ENCODE measurements around the gene SEC31A.

Gene SEC31A

GRCh38 chr4:82790060-82790660 is 100.8 kb downstream of the SEC31A start:
- Histone ChIP-seq H3K4me1 (ENCODE audit: insufficient read depth, insufficient read length) (peaks cover 8% of the 10 kb centered on the region), H3K9me3 (ENCODE audit: insufficient read depth, low read length) (peaks cover 8% of the 10 kb centered on the region; the same call in 1 of the 2 replicates), H3K36me3 (ENCODE audit: insufficient read depth, insufficient read length, low read length) (peaks cover 4% of the 10 kb centered on the region), H3K4me3 (ENCODE audit: insufficient read length, low read depth) (no peak overlapping the region), H3K9ac (ENCODE audit: insufficient read length, low read depth) (no peak overlapping the region), H3K27me3 (ENCODE audit: insufficient read depth, insufficient read length) (peaks cover 47% of the 10 kb centered on the region)
- DNase-seq (ENCODE audit: low read depth, low spot score) = no peak
- TF ChIP-seq YY1 (IDR thresholded peaks at IDR 0.05; ENCODE audit: insufficient read depth, insufficient read length) (no peak), ZNF274 (IDR thresholded peaks at IDR 0.05; ENCODE audit: low read depth, low read length) (no peak), SUZ12 (IDR thresholded peaks at IDR 0.05; ENCODE audit: extremely low read depth, insufficient read depth, insufficient read length) (no peak)

GRCh38 chr4:82789025-82789776 is 101.8 kb downstream of the SEC31A start:
- no peaks in the 10 kb centered on the region for H3K36me3 ChIP-seq (ENCODE audit: insufficient read depth, insufficient read length, low read length)
- H3K27me3 ChIP-seq (ENCODE audit: insufficient read depth, insufficient read length) = peaks cover 51% of the 10 kb centered on the region
- no peak for DNase-seq (ENCODE audit: low read depth, low spot score)
- TF ChIP-seq YY1 (IDR thresholded peaks at IDR 0.05; ENCODE audit: insufficient read depth, insufficient read length) (no peak), SUZ12 (IDR thresholded peaks at IDR 0.05; ENCODE audit: extremely low read depth, insufficient read depth, insufficient read length) (no peak), ZNF274 (IDR thresholded peaks at IDR 0.05; ENCODE audit: low read depth, low read length) (no peak)
- no peak overlapping the region for H3K4me3 ChIP-seq (ENCODE audit: insufficient read length, low read depth)
- peaks cover 8% of the 10 kb centered on the region; the same call in 1 of the 2 replicates for H3K9me3 ChIP-seq (ENCODE audit: insufficient read depth, low read length)
- H3K9ac ChIP-seq (ENCODE audit: insufficient read length, low read depth) = no peak overlapping the region
- H3K4me1 ChIP-seq (ENCODE audit: insufficient read depth, insufficient read length) = peaks cover 8% of the 10 kb centered on the region

DNA sequence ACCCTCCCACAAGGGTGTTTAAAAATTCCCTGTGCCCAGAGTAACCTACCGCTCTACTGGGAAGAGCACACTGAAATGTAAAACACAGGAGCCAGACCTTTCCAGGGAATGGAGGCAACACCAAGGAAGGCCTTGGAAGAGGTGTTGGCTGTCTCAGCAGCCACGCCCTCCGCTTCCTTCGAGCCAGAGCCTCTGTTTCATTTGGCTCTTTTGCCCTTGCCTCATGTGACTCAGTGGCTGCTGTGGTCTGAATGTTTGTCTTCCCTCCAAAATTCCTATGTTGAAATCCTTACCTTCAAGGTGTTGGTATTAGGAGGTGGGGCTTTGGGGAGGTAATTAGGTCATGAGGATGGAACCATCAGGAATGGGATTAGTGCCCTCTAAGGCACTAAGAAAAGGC is 103.6 kb downstream of the SEC31A start:
- Histone ChIP-seq H3K9me3 (ENCODE audit: insufficient read depth, low read length) (peaks cover 8% of the 10 kb centered on the region; the same call in 1 of the 2 replicates), H3K4me1 (ENCODE audit: insufficient read depth, insufficient read length) (peaks cover 9% of the 10 kb centered on the region), H3K36me3 (ENCODE audit: insufficient read depth, insufficient read length, low read length) (no peaks in the 10 kb centered on the region), H3K4me3 (ENCODE audit: insufficient read length, low read depth) (no peak overlapping the region), H3K9ac (ENCODE audit: insufficient read length, low read depth) (no peak overlapping the region), H3K27me3 (ENCODE audit: insufficient read depth, insufficient read length) (peaks cover 51% of the 10 kb centered on the region)
- no peak for DNase-seq (ENCODE audit: low read depth, low spot score)
- TF ChIP-seq ZNF274 (IDR thresholded peaks at IDR 0.05; ENCODE audit: low read depth, low read length) (no peak), YY1 (IDR thresholded peaks at IDR 0.05; ENCODE audit: insufficient read depth, insufficient read length) (no peak), SUZ12 (IDR thresholded peaks at IDR 0.05; ENCODE audit: extremely low read depth, insufficient read depth, insufficient read length) (no peak)

- peaks cover 8% of the 10 kb centered on the region; the same call in 1 of the 2 replicates for H3K9me3 ChIP-seq (ENCODE audit: insufficient read depth, low read length)
- no peak for DNase-seq (ENCODE audit: low read depth, low spot score)
- H3K36me3 ChIP-seq (ENCODE audit: insufficient read depth, insufficient read length, low read length) = no peaks in the 10 kb centered on the region
- H3K4me1 ChIP-seq (ENCODE audit: insufficient read depth, insufficient read length) = peaks cover 8% of the 10 kb centered on the region
- H3K4me3 ChIP-seq (ENCODE audit: insufficient read length, low read depth) = no peak overlapping the region
- TF ChIP-seq SUZ12 (IDR thresholded peaks at IDR 0.05; ENCODE audit: extremely low read depth, insufficient read depth, insufficient read length) (no peak), YY1 (IDR thresholded peaks at IDR 0.05; ENCODE audit: insufficient read depth, insufficient read length) (no peak), ZNF274 (IDR thresholded peaks at IDR 0.05; ENCODE audit: low read depth, low read length) (no peak)
- no peak overlapping the region for H3K9ac ChIP-seq (ENCODE audit: insufficient read length, low read depth)
- H3K27me3 ChIP-seq (ENCODE audit: insufficient read depth, insufficient read length) = peaks cover 55% of the 10 kb centered on the region
These were observed 104.1 kb downstream of the SEC31A start for GRCh38 chr4:82786828-82787227.

GRCh38 chr4:82785611-82786400 is 105.1 kb downstream of the SEC31A start:
- H3K4me3 ChIP-seq (ENCODE audit: insufficient read length, low read depth) = no peak overlapping the region
- H3K36me3 ChIP-seq (ENCODE audit: insufficient read depth, insufficient read length, low read length) = no peaks in the 10 kb centered on the region
- peaks cover 56% of the 10 kb centered on the region for H3K27me3 ChIP-seq (ENCODE audit: insufficient read depth, insufficient read length)
- peaks cover 12% of the 10 kb centered on the region for H3K4me1 ChIP-seq (ENCODE audit: insufficient read depth, insufficient read length)
- DNase-seq (ENCODE audit: low read depth, low spot score) = no peak
- H3K9ac ChIP-seq (ENCODE audit: insufficient read length, low read depth) = no peak overlapping the region
- H3K9me3 ChIP-seq (ENCODE audit: insufficient read depth, low read length) = peaks cover 8% of the 10 kb centered on the region; the same call in 1 of the 2 replicates
- no peak for TF ChIP-seq SUZ12 (IDR thresholded peaks at IDR 0.05; ENCODE audit: extremely low read depth, insufficient read depth, insufficient read length)
- no peak for TF ChIP-seq YY1 (IDR thresholded peaks at IDR 0.05; ENCODE audit: insufficient read depth, insufficient read length)
- no peak for TF ChIP-seq ZNF274 (IDR thresholded peaks at IDR 0.05; ENCODE audit: low read depth, low read length)

- H3K9ac ChIP-seq (ENCODE audit: insufficient read length, low read depth) = no peak overlapping the region
- no peak overlapping the region for H3K4me3 ChIP-seq (ENCODE audit: insufficient read length, low read depth)
- TF ChIP-seq YY1 (IDR thresholded peaks at IDR 0.05; ENCODE audit: insufficient read depth, insufficient read length) (no peak), SUZ12 (IDR thresholded peaks at IDR 0.05; ENCODE audit: extremely low read depth, insufficient read depth, insufficient read length) (no peak), ZNF274 (IDR thresholded peaks at IDR 0.05; ENCODE audit: low read depth, low read length) (no peak)
- peaks cover 10% of the 10 kb centered on the region for H3K4me1 ChIP-seq (ENCODE audit: insufficient read depth, insufficient read length)
- no peak for DNase-seq (ENCODE audit: low read depth, low spot score)
- H3K27me3 ChIP-seq (ENCODE audit: insufficient read depth, insufficient read length) = peaks cover 51% of the 10 kb centered on the region
- peaks cover 8% of the 10 kb centered on the region; the same call in 1 of the 2 replicates for H3K9me3 ChIP-seq (ENCODE audit: insufficient read depth, low read length)
- H3K36me3 ChIP-seq (ENCODE audit: insufficient read depth, insufficient read length, low read length) = no peaks in the 10 kb centered on the region
These were observed 106.0 kb downstream of the SEC31A start for GRCh38 chr4:82784681-82785610.

Measured in NT2/D1 (cell line).